Lower leg skin (tissue), 3 donors: ENCODE results near the gene P3H2.

Experiments
- CTCF ChIP-seq, 3 donors: fragments of 450-650 bp; IDR thresholded peaks; one replicate each; pipeline ENCODE4 v1.5.1; 2016; ENCODE audit warnings: antibody characterized with exemption in 3 of 3, mild to moderate bottlenecking in 3 of 3, moderate library complexity in 2 of 3
- POLR2A ChIP-seq, 2 donors: fragments of 450-650 bp; IDR thresholded peaks; one replicate each; pipeline ENCODE4 v1.6.1; 2016 to 2017; ENCODE audit warnings: antibody characterized with exemption in 2 of 2, mild to moderate bottlenecking in 1 of 2, moderate library complexity in 1 of 2

GRCh38 chr3:190034446-190034845 is 86.3 kb downstream of the P3H2 start:
- TF ChIP-seq CTCF (IDR thresholded peaks at IDR 0.05) (no peak), POLR2A (IDR thresholded peaks at IDR 0.05) (no peak)
